Measurements from ENCODE around the gene TAF9.
"Not testable (repeated sequence)": the region's sequence is repeated elsewhere in the genome, so short reads cannot be mapped to it uniquely, and the experiment has no call there.

TAF9 gene

GRCh38 chr5:69341520-69342161, 27.7 kb downstream of the TAF9 start:
- Histone ChIP-seq H3K27ac (ENCODE audit: low read depth, low read length) (no peak overlapping the region), H3K9ac (ENCODE audit: low read length in 5 of 5) (no peak overlapping the region), H3K9me3 (ENCODE audit: control insufficient read depth in 5 of 5, low read length in 5 of 5) (no peaks in the 10 kb centered on the region), H3K4me1 (ENCODE audit: control insufficient read depth in 5 of 5, insufficient read depth in 5 of 5, low read length in 5 of 5) (no peaks in the 10 kb centered on the region), H3K4me3 (ENCODE audit: low read depth in 1 of 5, low read length in 5 of 5) (no peak overlapping the region), H3K27me3 (ENCODE audit: control insufficient read depth in 5 of 5, insufficient read depth in 4 of 5, low read length in 5 of 5) (no peaks in the 10 kb centered on the region), H3K36me3 (ENCODE audit: control insufficient read depth in 5 of 5, insufficient read depth in 5 of 5, low read length in 5 of 5) (no peaks in the 10 kb centered on the region)

DNA sequence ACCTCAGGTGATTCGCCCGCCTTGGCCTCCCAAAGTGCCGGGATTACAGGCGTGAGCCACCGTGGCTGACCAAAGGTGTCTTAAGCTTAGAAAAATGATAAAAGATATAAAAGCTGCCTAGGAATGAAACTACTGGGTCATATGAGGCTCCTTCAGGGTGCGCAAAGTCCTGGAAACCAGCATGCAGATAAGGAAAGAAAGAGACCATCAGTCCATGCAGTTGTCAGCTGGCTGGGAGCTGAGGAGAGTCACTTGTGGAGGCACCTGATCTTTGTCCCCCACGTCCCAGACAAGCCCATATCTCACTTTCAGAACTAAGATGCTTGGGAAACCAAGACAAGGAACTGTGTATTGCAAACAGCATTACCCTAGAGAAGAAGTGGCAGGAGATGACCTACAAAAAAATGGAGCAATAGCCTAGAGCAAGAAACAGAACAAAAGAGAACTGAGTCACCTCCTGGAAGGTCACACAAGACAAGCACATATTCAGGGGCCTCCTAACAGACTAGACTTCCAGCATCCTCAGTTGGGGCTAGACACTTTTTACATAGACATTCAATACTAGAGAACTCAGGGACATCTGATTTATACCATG, 33.9 kb downstream of the TAF9 start:
- no peak overlapping the region for H3K9ac ChIP-seq (ENCODE audit: low read length in 5 of 5)
- H3K27me3 ChIP-seq (ENCODE audit: control insufficient read depth in 5 of 5, insufficient read depth in 4 of 5, low read length in 5 of 5) = no peaks in the 10 kb centered on the region
- H3K36me3 ChIP-seq (ENCODE audit: control insufficient read depth in 5 of 5, insufficient read depth in 5 of 5, low read length in 5 of 5) = no peaks in the 10 kb centered on the region
- H3K27ac ChIP-seq (ENCODE audit: low read depth, low read length) = no peak overlapping the region
- H3K4me3 ChIP-seq (ENCODE audit: low read depth in 1 of 5, low read length in 5 of 5) = no peak overlapping the region
- H3K9me3 ChIP-seq (ENCODE audit: control insufficient read depth in 5 of 5, low read length in 5 of 5) = no peaks in the 10 kb centered on the region
- peaks cover 0 to 20% (median 19%) of the 10 kb centered on the region in 5 donors for H3K4me1 ChIP-seq (ENCODE audit: control insufficient read depth in 5 of 5, insufficient read depth in 5 of 5, low read length in 5 of 5)

DNA sequence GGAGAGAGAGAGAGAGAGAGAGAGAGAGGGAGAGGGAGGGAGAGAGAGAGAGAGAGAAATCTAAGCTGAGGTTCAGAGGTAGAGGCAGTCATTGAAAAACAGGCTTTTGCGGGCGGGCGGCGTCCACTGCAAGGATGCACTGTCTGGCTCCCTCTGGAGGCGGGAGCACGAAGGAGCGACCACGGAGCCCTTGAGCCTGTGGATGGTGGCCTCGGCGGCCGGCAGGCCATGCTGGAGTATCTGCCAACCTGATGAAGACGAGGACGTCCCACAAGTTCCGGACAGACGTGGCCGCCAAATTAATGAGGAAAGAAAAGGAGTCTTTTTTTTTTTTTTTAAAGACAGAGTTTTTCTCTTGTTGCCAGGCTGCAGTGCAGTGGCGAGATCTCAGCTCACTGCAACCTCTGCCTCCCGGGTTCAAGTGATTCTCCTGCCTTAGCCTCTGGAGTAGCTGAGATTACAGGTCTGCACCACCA, 34.5 kb downstream of the TAF9 start:
- Histone ChIP-seq H3K4me3 (ENCODE audit: low read depth in 1 of 5, low read length in 5 of 5) (no peak overlapping the region), H3K9ac (ENCODE audit: low read length in 5 of 5) (no peak overlapping the region), H3K27ac (ENCODE audit: low read depth, low read length) (no peak overlapping the region)

GRCh38 chr5:69333668-69334315, 35.5 kb downstream of the TAF9 start:
- not testable (repeated sequence) for H3K27ac ChIP-seq (ENCODE audit: low read depth, low read length); H3K36me3 ChIP-seq (ENCODE audit: control insufficient read depth in 5 of 5, insufficient read depth in 5 of 5, low read length in 5 of 5); H3K27me3 ChIP-seq (ENCODE audit: control insufficient read depth in 5 of 5, insufficient read depth in 4 of 5, low read length in 5 of 5); H3K9ac ChIP-seq (ENCODE audit: low read length in 5 of 5); H3K4me3 ChIP-seq (ENCODE audit: low read depth in 1 of 5, low read length in 5 of 5); H3K9me3 ChIP-seq (ENCODE audit: control insufficient read depth in 5 of 5, low read length in 5 of 5)
- peaks cover 0 to 20% (median 19%) of the 10 kb centered on the region in 5 donors for H3K4me1 ChIP-seq (ENCODE audit: control insufficient read depth in 5 of 5, insufficient read depth in 5 of 5, low read length in 5 of 5)

More for the DNA sequence above, 34.5 kb downstream of the TAF9 start:
- Histone ChIP-seq H3K4me1 (ENCODE audit: control insufficient read depth in 5 of 5, insufficient read depth in 5 of 5, low read length in 5 of 5) (peaks cover 0 to 20% (median 19%) of the 10 kb centered on the region in 5 donors), H3K36me3 (ENCODE audit: control insufficient read depth in 5 of 5, insufficient read depth in 5 of 5, low read length in 5 of 5) (no peaks in the 10 kb centered on the region), H3K9me3 (ENCODE audit: control insufficient read depth in 5 of 5, low read length in 5 of 5) (no peaks in the 10 kb centered on the region), H3K27me3 (ENCODE audit: control insufficient read depth in 5 of 5, insufficient read depth in 4 of 5, low read length in 5 of 5) (no peaks in the 10 kb centered on the region)

DNA sequence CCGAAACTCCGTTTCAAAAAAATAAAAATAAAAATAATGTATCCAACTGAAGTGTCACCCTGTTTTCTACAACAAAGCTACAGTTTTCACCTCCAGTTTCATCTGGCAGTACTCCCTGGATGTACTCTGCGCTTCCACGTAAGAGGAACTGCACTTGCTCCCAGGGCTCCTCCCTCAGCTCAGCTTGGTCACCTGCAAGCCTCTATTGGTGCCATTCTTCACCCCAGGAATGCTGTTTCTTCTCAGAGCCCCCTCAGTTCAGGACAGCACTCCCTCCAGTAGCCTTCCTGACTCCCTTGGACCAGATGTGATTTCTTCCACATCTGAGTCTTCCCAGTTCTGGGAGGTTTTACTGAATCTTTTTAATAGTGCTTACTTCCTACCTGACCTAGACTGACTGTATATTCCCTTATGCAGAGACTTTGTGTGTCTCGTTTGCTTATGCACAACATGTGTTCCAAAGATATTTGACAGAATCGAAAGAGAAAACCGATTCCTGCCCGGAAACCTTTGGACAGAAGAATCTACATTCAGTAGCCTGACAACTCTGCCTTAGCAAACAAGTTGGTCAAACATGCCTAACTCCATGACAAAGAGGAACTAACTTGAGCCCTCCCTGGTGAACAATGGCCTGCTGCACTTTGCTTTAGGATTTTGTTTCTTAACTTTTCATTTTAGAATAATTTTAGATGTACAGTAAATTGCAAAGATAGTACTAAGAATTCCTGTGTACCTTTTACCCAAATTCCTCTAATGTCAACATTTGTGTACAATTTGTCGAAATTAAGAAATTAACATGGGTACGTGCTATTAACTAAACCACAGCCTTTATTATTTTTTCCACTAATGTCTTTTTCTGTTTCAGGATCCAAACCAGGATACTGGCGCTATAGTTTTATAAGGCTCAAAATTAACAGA, 37.5 kb downstream of the TAF9 start:
- peak overlapping the region; percentile 38 to 92 (median 79) for H3K9ac ChIP-seq (ENCODE audit: low read length in 5 of 5)
- H3K27me3 ChIP-seq (ENCODE audit: control insufficient read depth in 5 of 5, insufficient read depth in 4 of 5, low read length in 5 of 5) = no peaks in the 10 kb centered on the region
- peak overlapping the region; percentile 50 for H3K27ac ChIP-seq (ENCODE audit: low read depth, low read length)
- no peaks in the 10 kb centered on the region for H3K9me3 ChIP-seq (ENCODE audit: control insufficient read depth in 5 of 5, low read length in 5 of 5)
- H3K4me3 ChIP-seq (ENCODE audit: low read depth in 1 of 5, low read length in 5 of 5) = peak overlapping the region; percentile 86 to 90 (median 88)
- peaks cover 0 to 20% (median 19%) of the 10 kb centered on the region in 5 donors for H3K4me1 ChIP-seq (ENCODE audit: control insufficient read depth in 5 of 5, insufficient read depth in 5 of 5, low read length in 5 of 5)
- H3K36me3 ChIP-seq (ENCODE audit: control insufficient read depth in 5 of 5, insufficient read depth in 5 of 5, low read length in 5 of 5) = no peaks in the 10 kb centered on the region

DNA sequence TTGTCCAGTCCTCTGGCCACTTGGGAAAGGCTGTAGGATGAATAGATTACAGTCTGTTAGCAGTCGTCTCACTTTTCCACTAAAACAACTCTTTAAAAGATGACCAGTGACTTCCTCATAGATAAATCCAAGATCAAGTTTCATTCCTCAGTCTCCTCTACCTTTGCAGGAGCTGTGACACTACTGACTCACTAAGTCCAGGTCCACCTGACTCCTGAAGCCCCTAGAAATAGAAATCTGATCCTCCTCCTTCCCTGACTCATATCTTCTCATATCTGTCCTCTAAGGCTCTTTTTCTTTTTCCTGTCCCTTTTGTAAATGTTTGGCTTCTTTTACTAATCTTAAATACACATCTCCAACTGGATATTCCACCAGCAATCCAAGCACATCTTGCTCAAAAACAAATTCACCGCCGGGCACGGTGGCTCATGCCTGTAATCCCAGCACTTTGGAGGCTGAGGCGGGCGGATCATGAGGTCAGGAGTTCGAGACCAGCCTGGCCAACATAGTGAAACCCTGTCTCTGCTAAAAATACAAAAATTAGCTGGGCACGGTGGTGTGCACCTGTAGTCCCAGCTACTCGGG, 39.3 kb downstream of the TAF9 start:
- H3K27me3 ChIP-seq (ENCODE audit: control insufficient read depth in 5 of 5, insufficient read depth in 4 of 5, low read length in 5 of 5) = no peaks in the 10 kb centered on the region
- no peak overlapping the region for H3K9ac ChIP-seq (ENCODE audit: low read length in 5 of 5)
- H3K27ac ChIP-seq (ENCODE audit: low read depth, low read length) = no peak overlapping the region
- H3K9me3 ChIP-seq (ENCODE audit: control insufficient read depth in 5 of 5, low read length in 5 of 5) = no peaks in the 10 kb centered on the region
- H3K36me3 ChIP-seq (ENCODE audit: control insufficient read depth in 5 of 5, insufficient read depth in 5 of 5, low read length in 5 of 5) = no peaks in the 10 kb centered on the region
- H3K4me3 ChIP-seq (ENCODE audit: low read depth in 1 of 5, low read length in 5 of 5) = no peak overlapping the region
- peaks cover 0 to 20% (median 19%) of the 10 kb centered on the region in 5 donors for H3K4me1 ChIP-seq (ENCODE audit: control insufficient read depth in 5 of 5, insufficient read depth in 5 of 5, low read length in 5 of 5)

DNA sequence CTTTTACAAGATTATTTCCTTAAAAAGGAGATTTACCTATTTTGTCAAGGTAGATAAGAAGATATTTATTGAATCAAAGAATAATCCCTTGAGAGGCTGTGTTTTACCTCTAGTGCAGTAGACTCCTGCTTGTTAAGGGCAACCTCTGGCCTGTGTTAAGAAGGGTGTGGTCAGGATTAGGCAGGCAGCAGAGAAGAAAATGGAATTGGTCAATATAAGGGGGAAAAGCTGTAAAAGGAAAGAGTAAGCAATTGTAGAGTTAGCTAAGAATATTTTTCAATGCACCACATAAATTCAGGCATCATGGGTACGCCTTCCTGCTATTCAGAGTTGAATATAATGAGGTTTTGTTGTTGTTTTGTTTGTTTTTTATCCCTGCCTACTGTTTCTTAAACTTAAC, 43.0 kb downstream of the TAF9 start:
- no peak overlapping the region for H3K27ac ChIP-seq (ENCODE audit: low read depth, low read length)
- no peak overlapping the region for H3K9ac ChIP-seq (ENCODE audit: low read length in 5 of 5)
- H3K9me3 ChIP-seq (ENCODE audit: control insufficient read depth in 5 of 5, low read length in 5 of 5) = no peaks in the 10 kb centered on the region
- no peak overlapping the region for H3K4me3 ChIP-seq (ENCODE audit: low read depth in 1 of 5, low read length in 5 of 5)
- no peaks in the 10 kb centered on the region for H3K36me3 ChIP-seq (ENCODE audit: control insufficient read depth in 5 of 5, insufficient read depth in 5 of 5, low read length in 5 of 5)
- no peaks in the 10 kb centered on the region for H3K27me3 ChIP-seq (ENCODE audit: control insufficient read depth in 5 of 5, insufficient read depth in 4 of 5, low read length in 5 of 5)
- H3K4me1 ChIP-seq (ENCODE audit: control insufficient read depth in 5 of 5, insufficient read depth in 5 of 5, low read length in 5 of 5) = peaks cover 0 to 5% (median under 1%) of the 10 kb centered on the region in 5 donors

DNA sequence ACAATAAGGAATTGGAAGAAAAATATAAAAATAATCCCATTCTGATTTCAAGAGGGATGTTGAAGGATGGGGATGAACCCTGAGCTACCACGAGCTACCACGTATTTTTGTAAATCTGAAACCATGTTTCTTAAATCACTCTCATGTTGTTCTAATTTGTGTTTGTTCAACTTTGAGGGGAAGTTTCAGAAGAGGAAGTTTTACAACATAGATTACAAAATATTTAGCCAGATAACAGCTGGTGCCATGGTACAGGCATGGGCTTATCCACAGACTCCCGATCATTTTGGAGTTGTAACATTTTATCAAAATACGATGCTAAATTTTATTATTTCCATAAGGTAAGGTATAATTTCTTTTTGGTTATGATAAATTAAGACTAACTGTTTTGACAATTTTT, 51.9 kb downstream of the TAF9 start:
- H3K36me3 ChIP-seq (ENCODE audit: control insufficient read depth in 5 of 5, insufficient read depth in 5 of 5, low read length in 5 of 5) = peaks cover 0 to 25% (median 15%) of the 10 kb centered on the region in 5 donors
- H3K9ac ChIP-seq (ENCODE audit: low read length in 5 of 5) = no peak overlapping the region
- no peak overlapping the region for H3K4me3 ChIP-seq (ENCODE audit: low read depth in 1 of 5, low read length in 5 of 5)
- H3K9me3 ChIP-seq (ENCODE audit: control insufficient read depth in 5 of 5, low read length in 5 of 5) = no peaks in the 10 kb centered on the region
- no peaks in the 10 kb centered on the region for H3K27me3 ChIP-seq (ENCODE audit: control insufficient read depth in 5 of 5, insufficient read depth in 4 of 5, low read length in 5 of 5)
- H3K27ac ChIP-seq (ENCODE audit: low read depth, low read length) = no peak overlapping the region
- no peaks in the 10 kb centered on the region for H3K4me1 ChIP-seq (ENCODE audit: control insufficient read depth in 5 of 5, insufficient read depth in 5 of 5, low read length in 5 of 5)

DNA sequence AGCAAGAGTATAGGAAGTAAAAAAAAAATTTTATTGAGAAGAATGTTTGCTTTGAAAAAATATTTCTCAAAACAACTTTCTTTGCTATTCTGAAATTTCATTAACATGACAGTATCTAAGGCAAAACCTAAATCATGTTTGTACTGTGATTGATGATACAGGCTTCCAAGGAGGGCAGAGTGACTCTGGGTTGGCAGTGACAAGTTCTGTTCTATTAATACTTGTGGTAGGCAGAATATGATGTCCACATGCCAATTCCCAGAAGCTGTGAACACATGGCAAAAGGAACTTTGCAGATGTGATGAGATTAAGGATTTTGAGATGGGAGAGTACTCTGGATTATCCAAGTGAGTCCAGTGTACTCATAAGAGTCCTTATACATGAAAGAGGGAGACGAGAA, 53.3 kb downstream of the TAF9 start:
- no peak overlapping the region for H3K4me3 ChIP-seq (ENCODE audit: low read depth in 1 of 5, low read length in 5 of 5)
- no peaks in the 10 kb centered on the region for H3K9me3 ChIP-seq (ENCODE audit: control insufficient read depth in 5 of 5, low read length in 5 of 5)
- H3K9ac ChIP-seq (ENCODE audit: low read length in 5 of 5) = no peak overlapping the region
- no peak overlapping the region for H3K27ac ChIP-seq (ENCODE audit: low read depth, low read length)
- peaks cover under 1 to 27% (median 18%) of the 10 kb centered on the region in 5 donors for H3K36me3 ChIP-seq (ENCODE audit: control insufficient read depth in 5 of 5, insufficient read depth in 5 of 5, low read length in 5 of 5)
- H3K4me1 ChIP-seq (ENCODE audit: control insufficient read depth in 5 of 5, insufficient read depth in 5 of 5, low read length in 5 of 5) = no peaks in the 10 kb centered on the region
- H3K27me3 ChIP-seq (ENCODE audit: control insufficient read depth in 5 of 5, insufficient read depth in 4 of 5, low read length in 5 of 5) = no peaks in the 10 kb centered on the region
